ENCODE measurements around the gene MYMK.

The MYMK gene

DNA sequence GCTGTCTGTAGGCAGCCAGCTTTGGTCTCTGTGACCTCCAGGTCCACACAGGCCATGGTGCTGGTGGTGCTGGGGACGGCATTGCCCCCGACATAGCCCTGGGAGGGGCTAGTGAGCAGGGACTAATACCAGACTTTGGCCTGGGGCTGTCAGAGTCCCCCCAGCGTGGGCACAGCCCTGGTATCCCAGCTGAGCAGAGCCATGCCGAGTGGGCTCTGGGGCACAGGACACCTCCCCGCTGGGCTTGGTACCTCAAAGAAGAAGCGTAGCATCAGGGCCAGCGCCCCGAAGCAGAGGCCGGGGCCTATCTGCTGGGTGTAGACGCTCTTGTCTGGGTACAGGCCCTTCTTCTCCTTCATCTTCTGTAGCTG, 9.5 kb downstream of the MYMK start:
- H3K4me3 ChIP-seq (ENCODE audit: low read length) = no peak overlapping the region
- no peak for TF ChIP-seq CTCF (IDR thresholded peaks at IDR 0.05; ENCODE audit: insufficient read depth, low read depth, low read length, missing control alignments)
- DNase-seq (ENCODE audit: low read depth) = no peak

DNA sequence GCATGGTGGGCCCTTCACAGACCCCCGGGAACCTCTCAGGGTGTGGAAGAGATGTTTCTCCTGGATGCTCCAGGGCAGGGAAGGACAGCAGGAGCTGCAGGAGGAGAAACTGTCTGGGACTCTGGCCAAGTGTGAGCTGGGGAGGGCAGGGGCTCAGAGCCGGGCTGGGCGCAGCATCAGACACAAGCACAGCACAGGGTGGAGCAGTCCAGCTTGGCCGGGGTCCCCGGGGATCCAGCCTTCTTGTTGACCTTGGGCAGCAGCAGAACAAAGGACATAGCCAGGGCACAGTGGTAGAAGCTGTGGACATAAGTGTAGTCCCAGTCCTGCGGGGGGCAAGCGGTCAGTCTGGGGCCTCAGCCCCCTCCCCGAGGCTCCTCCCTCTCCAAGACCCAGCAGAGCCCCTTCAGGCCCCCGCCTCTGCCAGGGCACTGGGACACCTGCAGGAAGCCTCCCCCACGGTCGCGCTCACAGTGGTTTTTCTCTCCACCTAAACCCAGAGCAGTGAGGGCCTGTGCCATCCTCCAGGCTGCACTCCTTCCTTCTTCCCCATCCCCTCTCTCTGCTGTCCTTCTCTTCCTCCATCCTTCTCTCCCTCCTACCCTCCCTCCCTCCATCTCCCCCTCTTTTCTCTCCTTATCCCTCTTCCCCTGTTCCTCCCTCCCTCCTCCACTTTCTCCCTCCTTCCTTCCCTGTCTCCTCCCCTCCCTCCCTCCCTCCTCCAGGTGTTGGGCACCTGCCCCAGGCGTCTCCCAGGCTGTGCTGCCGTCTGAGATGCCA, 10.1 kb downstream of the MYMK start:
- no peak for TF ChIP-seq CTCF (IDR thresholded peaks at IDR 0.05; ENCODE audit: insufficient read depth, low read depth, low read length, missing control alignments)
- H3K4me3 ChIP-seq (ENCODE audit: low read length) = no peak overlapping the region

GRCh38 chr9:133513214-133514100, 11.3 kb downstream of the MYMK start:
- no peak for TF ChIP-seq CTCF (IDR thresholded peaks at IDR 0.05; ENCODE audit: insufficient read depth, low read depth, low read length, missing control alignments)
- no peak for DNase-seq (ENCODE audit: low read depth)
- no peak overlapping the region for H3K4me3 ChIP-seq (ENCODE audit: low read length)

More for the DNA sequence above, 10.1 kb downstream of the MYMK start:
- no peak for DNase-seq (ENCODE audit: low read depth)

- no peak for DNase-seq (ENCODE audit: low read depth)
- H3K4me3 ChIP-seq (ENCODE audit: low read length) = no peak overlapping the region
- TF ChIP-seq CTCF (IDR thresholded peaks at IDR 0.05; ENCODE audit: insufficient read depth, low read depth, low read length, missing control alignments) = no peak
These were observed 12.2 kb downstream of the MYMK start for GRCh38 chr9:133512253-133513213.

DNA sequence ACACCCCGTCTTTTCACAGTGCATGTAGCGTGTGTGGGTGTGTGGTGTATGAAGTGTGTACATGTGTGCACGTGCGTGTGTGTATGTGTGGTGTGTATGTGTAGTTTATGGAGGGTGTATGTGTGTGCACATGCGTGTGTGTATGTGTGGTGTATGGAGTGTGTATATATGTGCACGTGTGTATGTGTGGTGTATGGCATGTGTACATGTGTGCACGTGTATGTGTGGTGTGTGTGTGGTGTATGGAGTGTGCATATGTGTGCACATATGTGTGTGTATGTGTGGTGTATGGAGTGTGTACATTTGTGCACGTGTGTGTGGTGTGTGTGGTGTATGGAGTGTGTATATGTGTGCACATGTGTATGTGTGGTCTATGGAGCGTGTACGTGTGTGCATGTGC, 13.2 kb downstream of the MYMK start:
- no peak overlapping the region for H3K4me3 ChIP-seq (ENCODE audit: low read length)
- TF ChIP-seq CTCF (IDR thresholded peaks at IDR 0.05; ENCODE audit: insufficient read depth, low read depth, low read length, missing control alignments) = no peak
- DNase-seq (ENCODE audit: low read depth) = no peak

GRCh38 chr9:133510926-133511505, 13.7 kb downstream of the MYMK start:
- DNase-seq (ENCODE audit: low read depth) = no peak
- no peak overlapping the region for H3K4me3 ChIP-seq (ENCODE audit: low read length)

More at GRCh38 chr9:133510926-133511505, 13.7 kb downstream of the MYMK start:
- TF ChIP-seq CTCF (IDR thresholded peaks at IDR 0.05; ENCODE audit: insufficient read depth, low read depth, low read length, missing control alignments) = no peak
